CD14-positive monocyte (primary cell): Measurements from ENCODE around the gene ACIN1. TPM values are rescaled to one million over a fixed set of nuclear protein-coding genes. Genes with fewer than 3 reads are reported as not detected.
A peak's percentile ranks its signal among the peaks of the same experiment; 100 is the strongest.

Source experiments
- DNase-seq, 3 donors: peaks; one replicate each; pipeline ENCODE4 v3.0.0-alpha.2; 2011 to 2022
- H2AFZ ChIP-seq: 2 replicates; pipeline ENCODE4 v1.6.0; 2012; ENCODE audit warnings: mild to moderate bottlenecking, low read depth, low read length, inconsistent platforms; ENCODE audit not compliant: insufficient read depth, poor library complexity, severe bottlenecking
- H3K27ac ChIP-seq, 2 donors: 1 replicate in 1 of 2; 2 replicates in 1 of 2; pipeline ENCODE4 v1.5.1; 2012 to 2013; ENCODE audit warnings: low read length in 2 of 2, control low read depth in 1 of 2, inconsistent platforms in 1 of 2, low read depth in 1 of 2, mild to moderate bottlenecking in 1 of 2
- H3K27me3 ChIP-seq, 2 donors: one replicate each; pipeline versions ENCODE4 v1.6.0 to v1.6.1; 2011 to 2013; ENCODE audit warnings: low read length in 2 of 2; ENCODE audit not compliant: control insufficient read depth in 2 of 2, insufficient read depth in 2 of 2
- H3K36me3 ChIP-seq, 2 donors: replicated peaks in 1 of 2; 1 replicate in 1 of 2; 2 replicates in 1 of 2; pipeline versions ENCODE4 v1.5.1 to v1.6.1; 2012 to 2013; ENCODE audit warnings: low read length in 2 of 2, control low read depth in 1 of 2, inconsistent platforms in 1 of 2, mild to moderate bottlenecking in 1 of 2; ENCODE audit not compliant: insufficient read depth in 2 of 2, control insufficient read depth in 1 of 2
- H3K4me1 ChIP-seq, 2 donors: 1 replicate in 1 of 2; 2 replicates in 1 of 2; pipeline versions ENCODE4 v1.5.1 to v1.6.1; 2012 to 2013; ENCODE audit warnings: low read length in 2 of 2, control low read depth in 1 of 2, inconsistent platforms in 1 of 2, mild to moderate bottlenecking in 1 of 2, moderate library complexity in 1 of 2; ENCODE audit not compliant: insufficient read depth in 2 of 2, control insufficient read depth in 1 of 2
- H3K4me2 ChIP-seq: replicated peaks from 2 replicates; pipeline ENCODE3; 2012; ENCODE audit warnings: low read length, moderate library complexity, mild to moderate bottlenecking; ENCODE audit not compliant: poor library complexity, severe bottlenecking; ENCODE audit errors: extremely low read depth
- H3K4me3 ChIP-seq, 3 experiments: fragments of 200-600 bp in 1 of 3; sonication (generic) in 1 of 3; replicated peaks in 1 of 3; 1 replicate in 2 of 3; 2 replicates in 1 of 3; pipeline ENCODE4 v1.5.1; 2011 to 2013; ENCODE audit warnings: low read length in 3 of 3, mild to moderate bottlenecking in 3 of 3, control low read depth in 2 of 3, low read depth in 2 of 3, inconsistent platforms in 1 of 3, moderate library complexity in 1 of 3
- H3K79me2 ChIP-seq: 2 replicates; pipeline ENCODE4 v1.6.0; 2012; ENCODE audit warnings: mild to moderate bottlenecking, control low read depth, inconsistent platforms, low read length, moderate library complexity; ENCODE audit not compliant: insufficient read depth
- H3K9ac ChIP-seq: 2 replicates; pipeline ENCODE4 v1.6.0; 2017; ENCODE audit warnings: low read length, mild to moderate bottlenecking; ENCODE audit not compliant: insufficient read depth, poor library complexity, severe bottlenecking
- H3K9me3 ChIP-seq, 2 donors: replicated peaks in 1 of 2; 1 replicate in 1 of 2; 2 replicates in 1 of 2; pipeline versions ENCODE4 v1.5.1 to v1.6.1; 2012 to 2013; ENCODE audit warnings: low read length in 2 of 2, control low read depth in 1 of 2; ENCODE audit not compliant: control insufficient read depth in 1 of 2, insufficient read depth in 1 of 2
- H4K20me1 ChIP-seq: 2 replicates; pipeline ENCODE4 v1.6.0; 2012; ENCODE audit warnings: mild to moderate bottlenecking, low read length, control low read depth, moderate library complexity; ENCODE audit not compliant: insufficient read depth
- H3K27ac Mint-ChIP-seq, 7 donors: one replicate each; pipeline ENCODE4 v1.8.0; 2020; ENCODE audit warnings: mild to moderate bottlenecking in 7 of 7, mixed read lengths in 7 of 7, moderate library complexity in 6 of 7, inconsistent platforms in 2 of 7
- H3K27me3 Mint-ChIP-seq, 3 donors: one replicate each; pipeline ENCODE4 v1.8.0; 2021 to 2022; ENCODE audit warnings: low read depth in 3 of 3, mild to moderate bottlenecking in 3 of 3, mixed read lengths in 3 of 3, moderate library complexity in 3 of 3, inconsistent platforms in 1 of 3
- H3K36me3 Mint-ChIP-seq, 2 donors: one replicate each; pipeline ENCODE4 v1.8.0; 2020; ENCODE audit warnings: mixed read lengths in 2 of 2, inconsistent platforms in 1 of 2, mild to moderate bottlenecking in 1 of 2
- H3K4me1 Mint-ChIP-seq: one replicate; pipeline ENCODE4 v1.8.0; 2020; ENCODE audit warnings: mild to moderate bottlenecking, mixed read lengths
- H3K4me3 Mint-ChIP-seq, 2 donors: one replicate each; pipeline ENCODE4 v1.8.0; 2020; ENCODE audit warnings: mild to moderate bottlenecking in 2 of 2, mixed read lengths in 2 of 2, moderate library complexity in 1 of 2
- H3K9me3 Mint-ChIP-seq, 7 donors: one replicate each; pipeline ENCODE4 v1.8.0; 2020 to 2022; ENCODE audit warnings: mixed read lengths in 7 of 7, mild to moderate bottlenecking in 6 of 7, moderate library complexity in 6 of 7, inconsistent platforms in 2 of 7
- WGBS: methylation state at CpG from one replicate; pipeline ENCODE4 v1.1.5; 2013; ENCODE audit warnings: missing lambda C conversion rate; ENCODE audit not compliant: insufficient coverage; 5-methylcytosine and 5-hydroxymethylcytosine counted together
- intact Hi-C, 2 donors: fragments of 100-400 bp; cut with micrococcal nuclease; formaldehyde crosslinking; loops; one replicate each; pipeline versions ENCODE4 v1.15.0 to v1.15.1; 2023
- polyA plus RNA-seq, 3 donors: library from polyadenylated mRNA; depleted of rRNA in 1 of 3; unstranded in 2 of 3; stranded (reverse) in 1 of 3; fragments of 300-500 nt in 2 of 3; fragments of >200 nt in 1 of 3; fragmentation: Illumina TruSeq in 2 of 3; gene quantifications; 1 replicate in 2 of 3; 2 replicates in 1 of 3; pipeline ENCODE4 v1.2.3, GENCODE V29; 2012 to 2021
- TF ChIP-seq, protein P1 (sequence below): fragments of 200-600 bp; IDR thresholded peaks from one replicate; pipeline ENCODE4 v1.8.0; 2022; ENCODE audit warnings: antibody characterized with exemption, mild to moderate bottlenecking

Gene ACIN1
- polyA plus RNA-seq, 3 donors: 2.8 to 159 (median 5.4) TPM

DNA sequence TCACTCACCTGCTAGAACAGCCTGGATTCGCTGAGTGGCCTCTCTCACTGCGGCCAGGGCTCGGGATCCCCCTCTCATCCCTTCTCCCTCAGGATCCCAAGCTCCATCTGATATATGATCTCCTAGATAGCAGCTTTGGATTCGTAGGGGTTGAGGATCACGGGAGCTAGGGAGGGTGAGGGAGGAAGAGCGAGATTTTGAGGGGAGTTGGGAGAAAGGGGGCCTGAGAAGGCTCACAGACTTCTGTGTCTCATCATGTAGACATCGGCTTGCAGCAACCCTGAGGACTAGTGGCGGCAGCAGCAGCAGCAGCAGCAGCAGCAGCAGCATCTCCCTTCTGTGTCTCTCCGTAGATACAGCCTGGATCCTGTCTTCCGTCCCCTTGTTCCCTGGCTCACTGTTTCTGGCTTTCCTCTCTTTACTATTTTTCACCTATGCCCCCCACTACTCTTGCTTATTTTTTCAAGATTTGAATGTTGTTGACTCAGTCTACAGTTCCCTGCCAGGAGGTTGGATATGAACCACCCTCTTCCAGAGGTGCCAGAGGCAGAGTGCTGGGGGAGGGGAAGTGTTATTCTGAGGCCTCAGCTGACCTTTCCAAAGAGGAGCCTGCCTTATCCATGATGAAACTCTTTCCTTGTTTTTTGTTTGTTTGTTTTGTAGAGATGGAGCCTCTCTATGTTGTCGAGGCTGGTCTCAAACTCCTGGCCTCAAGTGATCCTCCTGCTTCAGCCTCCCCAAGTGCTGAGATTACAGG lies 9.8 kb upstream of the ACIN1 start, which contains the start of gene CIROP:
CIROP (minus strand) TSS at position 399 of the 757 bp plus-strand sequence; CDS start at position 330, 69 bp downstream.
- TF ChIP-seq, protein P1, sequence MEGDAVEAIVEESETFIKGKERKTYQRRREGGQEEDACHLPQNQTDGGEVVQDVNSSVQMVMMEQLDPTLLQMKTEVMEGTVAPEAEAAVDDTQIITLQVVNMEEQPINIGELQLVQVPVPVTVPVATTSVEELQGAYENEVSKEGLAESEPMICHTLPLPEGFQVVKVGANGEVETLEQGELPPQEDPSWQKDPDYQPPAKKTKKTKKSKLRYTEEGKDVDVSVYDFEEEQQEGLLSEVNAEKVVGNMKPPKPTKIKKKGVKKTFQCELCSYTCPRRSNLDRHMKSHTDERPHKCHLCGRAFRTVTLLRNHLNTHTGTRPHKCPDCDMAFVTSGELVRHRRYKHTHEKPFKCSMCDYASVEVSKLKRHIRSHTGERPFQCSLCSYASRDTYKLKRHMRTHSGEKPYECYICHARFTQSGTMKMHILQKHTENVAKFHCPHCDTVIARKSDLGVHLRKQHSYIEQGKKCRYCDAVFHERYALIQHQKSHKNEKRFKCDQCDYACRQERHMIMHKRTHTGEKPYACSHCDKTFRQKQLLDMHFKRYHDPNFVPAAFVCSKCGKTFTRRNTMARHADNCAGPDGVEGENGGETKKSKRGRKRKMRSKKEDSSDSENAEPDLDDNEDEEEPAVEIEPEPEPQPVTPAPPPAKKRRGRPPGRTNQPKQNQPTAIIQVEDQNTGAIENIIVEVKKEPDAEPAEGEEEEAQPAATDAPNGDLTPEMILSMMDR: no peak
- peaks cover 12 to 17% of the 10 kb centered on the region in 2 donors for H3K4me1 ChIP-seq
- Mint-ChIP-seq H3K9me3 (no peaks in the 10 kb centered on the region), H3K27me3 (peaks cover 1 to 4% (median 1%) of the 10 kb centered on the region in 3 donors), H3K27ac (peak within 1 kb of the TSS; percentile 8 to 85 (median 69)), H3K4me1 (peaks cover 29% of the 10 kb centered on the region), H3K36me3 (peaks cover 1 to 2% of the 10 kb centered on the region in 2 donors), H3K4me3 (peak within 1 kb of the TSS in 1 of 2 donors; percentile 49)
- H3K27ac ChIP-seq: peak within 1 kb of the TSS in 1 of 2 donors; percentile 41
- no peak within 1 kb of the TSS for H2AFZ ChIP-seq
- no peaks in the 10 kb centered on the region for H3K36me3 ChIP-seq
- H3K9ac ChIP-seq: no peak within 1 kb of the TSS
- DNase-seq: no peak
- no peak within 1 kb of the TSS for H3K4me3 ChIP-seq
- WGBS: 88% methylated on average over 7 of the region's 11 CpGs
- no peaks in the 10 kb centered on the region for H3K27me3 ChIP-seq
- peak within 1 kb of the TSS; percentile 29 for H3K4me2 ChIP-seq
- intact Hi-C loops: loop anchor here in 1 of 2 donors (5.0 kb wide), 1 partner anchor 37 kb away; no protein-coding TSS in a partner anchor
- peaks cover 10% of the 10 kb centered on the region for H4K20me1 ChIP-seq
- no peaks in the 10 kb centered on the region for H3K9me3 ChIP-seq
- H3K79me2 ChIP-seq: no peaks in the 10 kb centered on the region

DNA sequence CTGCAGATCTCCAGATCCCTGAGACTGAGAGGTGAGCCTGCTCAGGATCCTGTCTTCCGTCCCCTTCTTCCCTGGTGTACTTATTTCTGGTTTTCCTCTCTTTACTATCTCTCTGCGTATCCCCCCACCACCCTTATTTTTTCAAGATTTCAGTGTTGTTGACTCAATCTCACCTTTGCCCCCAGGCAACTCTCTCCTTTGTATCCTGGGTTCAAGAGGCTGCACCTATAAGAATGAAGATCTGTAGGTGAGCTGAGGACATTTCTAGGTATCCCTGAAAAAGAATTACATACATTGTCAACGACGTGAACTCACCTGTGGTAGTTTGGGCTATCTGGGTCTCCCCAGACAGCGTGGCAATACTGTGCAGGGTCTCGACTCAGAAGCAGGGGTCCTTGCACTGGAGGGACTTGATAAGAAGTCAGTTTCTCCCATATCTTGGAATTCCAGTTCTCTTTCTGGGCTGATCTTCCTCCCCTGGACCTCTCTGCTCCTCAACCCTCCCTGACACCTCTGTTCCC lies 9.2 kb upstream of the ACIN1 start:
- H3K36me3 ChIP-seq: peaks cover 2 to 5% of the 10 kb centered on the region in 2 donors
- no peaks in the 10 kb centered on the region for H3K9me3 ChIP-seq
- H3K9ac ChIP-seq: no peak overlapping the region
- TF ChIP-seq, protein P1: no peak
- no peak overlapping the region for H3K4me3 ChIP-seq
- peaks cover 30% of the 10 kb centered on the region for H3K4me1 Mint-ChIP-seq
- no peak overlapping the region for H2AFZ ChIP-seq
- H3K4me3 Mint-ChIP-seq: no peak overlapping the region
- no peak overlapping the region for H3K4me2 ChIP-seq
- H3K27ac ChIP-seq: no peak overlapping the region
- no peaks in the 10 kb centered on the region for H3K27me3 ChIP-seq
- H3K9me3 Mint-ChIP-seq: no peaks in the 10 kb centered on the region
- intact Hi-C loops: no loop called here
- H3K36me3 Mint-ChIP-seq: peaks cover 5 to 6% of the 10 kb centered on the region in 2 donors
- H3K4me1 ChIP-seq: peaks cover 12 to 17% of the 10 kb centered on the region in 2 donors
- H3K27ac Mint-ChIP-seq: peak overlapping the region in 1 of 7 donors; percentile 8
- H4K20me1 ChIP-seq: peaks cover 10% of the 10 kb centered on the region
- H3K79me2 ChIP-seq: peaks cover 6% of the 10 kb centered on the region
- WGBS: 90% methylated on average over 2 of the region's 6 CpGs
- DNase-seq: no peak
- peaks cover 1 to 4% (median 1%) of the 10 kb centered on the region in 3 donors for H3K27me3 Mint-ChIP-seq
